HG02938 (cell line): ENCODE data around the gene ARHGEF38.
"Not testable (repeated sequence)": the region's sequence is repeated elsewhere in the genome, so short reads cannot be mapped to it uniquely, and the experiment has no call there.

Experiments
- ATAC-seq: cut with Tn5 transposase; IDR thresholded peaks from one replicate; pipeline ENCODE4 v1.9.1; 2021; ENCODE audit warnings: mild to moderate bottlenecking, moderate library complexity; ENCODE audit not compliant: unreplicated experiment

ARHGEF38 gene

GRCh38 chr4:105708181-105709080 lies 156.0 kb downstream of the ARHGEF38 start, which contains the start of the genes GSTCD and INTS12:
GSTCD (plus strand) TSS chr4:105708784; CDS start chr4:105717614, 8,830 bp downstream.
INTS12 (minus strand) TSS chr4:105708689; CDS start chr4:105700005, 8,684 bp downstream.
- peak; percentile 82 for ATAC-seq

- peak; percentile 40 for ATAC-seq
These were observed 156.6 kb downstream of the ARHGEF38 start for GRCh38 chr4:105709081-105709450.

GRCh38 chr4:105710012-105710600 lies 157.7 kb downstream of the ARHGEF38 start:
- no peak for ATAC-seq

GRCh38 chr4:105710678-105711077 lies 158.3 kb downstream of the ARHGEF38 start:
- no peak for ATAC-seq

GRCh38 chr4:105712766-105713165 lies 160.3 kb downstream of the ARHGEF38 start:
- ATAC-seq = no peak

GRCh38 chr4:105714071-105714521 lies 161.7 kb downstream of the ARHGEF38 start:
- peak; percentile 81 for ATAC-seq

- no peak for ATAC-seq
These were observed 162.5 kb downstream of the ARHGEF38 start for GRCh38 chr4:105714932-105715331.

GRCh38 chr4:105715692-105716278 lies 163.4 kb downstream of the ARHGEF38 start:
- no peak for ATAC-seq

- no peak for ATAC-seq
These were observed 166.8 kb downstream of the ARHGEF38 start for GRCh38 chr4:105719204-105719603.

- ATAC-seq = no peak
These were observed 173.2 kb downstream of the ARHGEF38 start for GRCh38 chr4:105725623-105726022.

- not testable (repeated sequence) for ATAC-seq
These were observed 177.5 kb downstream of the ARHGEF38 start for GRCh38 chr4:105729895-105730294.
